ENCODE results near the gene REEP5.

REEP5 gene

GRCh38 chr5:112830378-112830777, 91.6 kb downstream of the REEP5 start:
- TF ChIP-seq CTCF (IDR thresholded peaks at IDR 0.05; ENCODE audit: low read depth, low read length) (no peak), MAX (IDR thresholded peaks at IDR 0.05; ENCODE audit: low read depth, low read length) (no peak), POLR2A (IDR thresholded peaks at IDR 0.05; ENCODE audit: extremely low read depth, insufficient read length) (no peak), MYC (IDR thresholded peaks at IDR 0.05; ENCODE audit: low read depth, low read length) (no peak)
- no peak for DNase-seq (ENCODE audit: low read depth)
- no peak overlapping the region for H3K4me3 ChIP-seq (ENCODE audit: low read depth, low read length)

Data from NB4 (cell line).